ENCODE results near the gene DNAJB9.
A peak's percentile ranks its signal among the peaks of the same experiment; 100 is the strongest.

The DNAJB9 gene

DNA sequence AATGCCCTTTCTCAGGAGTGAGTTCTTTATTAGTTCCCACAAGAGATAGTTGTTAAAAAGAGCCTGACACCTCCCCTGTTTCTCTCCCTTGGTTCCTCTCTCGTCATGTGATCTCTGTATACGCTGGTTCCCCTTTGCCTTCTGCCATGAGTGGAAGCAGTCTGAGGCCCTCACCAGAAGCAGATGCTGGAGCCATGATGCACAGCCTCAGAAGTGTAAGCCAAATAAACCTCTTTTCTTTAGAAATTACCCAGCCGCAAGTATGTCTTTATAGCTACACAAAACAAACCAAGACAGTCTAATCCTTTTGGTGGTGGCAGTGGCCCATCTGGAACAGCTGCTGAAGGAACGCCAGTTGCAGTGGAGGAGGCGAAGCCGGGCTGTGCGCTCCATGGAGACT, 9.3 kb downstream of the DNAJB9 start:
- no peak for DNase-seq (ENCODE audit: low read depth in 1 of 2, low spot score in 1 of 2)
- in situ Hi-C loops (cut with HindIII; ENCODE audit: low pct_unique_long_range_greater_than_20kb, low sequenced_read_pairs) = no loop called here
- no peak for TF ChIP-seq JUND (IDR thresholded peaks at IDR 0.05; ENCODE audit: low read depth)

DNA sequence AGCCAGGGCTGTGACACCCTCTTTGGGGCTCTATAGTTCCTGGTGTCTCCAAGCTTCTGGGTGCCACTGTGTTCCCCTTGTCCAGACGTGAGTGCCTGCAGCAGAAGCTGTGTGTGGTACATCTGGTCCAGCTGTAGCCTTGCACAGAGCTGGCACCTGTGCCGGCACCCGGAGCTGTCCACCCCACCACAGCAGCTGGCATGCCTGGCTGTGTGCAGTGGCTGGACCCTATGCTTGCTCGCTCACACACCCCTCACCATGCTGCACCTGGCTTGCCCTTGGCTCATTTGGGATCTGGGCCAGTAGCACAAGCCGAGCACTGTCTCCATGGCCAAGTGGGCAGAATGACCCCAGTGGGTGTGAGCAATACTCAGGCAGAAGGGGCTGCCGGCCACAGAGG, 10.6 kb downstream of the DNAJB9 start:
- TF ChIP-seq JUND (IDR thresholded peaks at IDR 0.05; ENCODE audit: low read depth) = no peak
- DNase-seq (ENCODE audit: low read depth in 1 of 2, low spot score in 1 of 2) = no peak
- in situ Hi-C loops (cut with HindIII; ENCODE audit: low pct_unique_long_range_greater_than_20kb, low sequenced_read_pairs) = no loop called here

DNA sequence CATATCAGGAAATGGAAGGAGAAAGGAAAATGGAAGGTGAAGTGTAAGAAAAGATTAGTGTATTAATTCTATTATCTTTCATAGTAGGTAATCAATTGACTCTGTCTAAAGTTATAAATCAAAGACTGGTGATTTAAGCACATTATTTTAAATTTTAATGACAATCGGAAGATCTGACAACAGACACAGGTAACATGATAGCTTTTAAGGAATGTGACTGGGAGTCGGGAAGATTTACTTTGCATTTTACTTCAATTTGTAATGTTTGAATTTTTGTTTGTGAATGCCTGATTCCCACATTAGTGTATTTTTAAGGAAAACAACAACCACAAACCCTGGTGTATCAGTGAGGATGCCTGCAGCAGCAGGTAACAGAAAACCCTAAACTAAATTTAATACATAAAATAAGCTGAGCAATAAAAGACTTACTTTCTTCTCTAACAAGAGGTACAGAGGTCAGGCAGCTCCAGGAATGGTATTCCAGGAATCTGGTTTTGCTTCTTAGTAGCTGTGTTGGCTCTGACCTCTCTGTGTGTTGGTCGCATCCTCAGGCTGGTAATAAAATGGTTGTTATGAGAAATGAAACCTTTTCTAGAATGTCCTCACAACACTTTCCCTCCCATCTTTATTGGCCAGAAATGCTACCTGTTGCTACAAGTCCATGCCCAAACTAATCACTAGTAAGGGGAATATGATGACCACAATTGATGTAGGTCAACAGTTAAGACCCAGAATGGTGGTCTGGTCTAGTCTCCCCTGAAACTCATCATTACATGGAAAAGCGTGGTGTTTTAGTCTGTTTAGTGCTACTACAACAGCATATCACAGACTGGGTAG, 12.2 kb downstream of the DNAJB9 start:
- in situ Hi-C loops (cut with HindIII; ENCODE audit: low pct_unique_long_range_greater_than_20kb, low sequenced_read_pairs) = no loop called here
- no peak for TF ChIP-seq JUND (IDR thresholded peaks at IDR 0.05; ENCODE audit: low read depth)
- DNase-seq (ENCODE audit: low read depth in 1 of 2, low spot score in 1 of 2) = peak in 1 of 2 experiments; percentile 80

DNA sequence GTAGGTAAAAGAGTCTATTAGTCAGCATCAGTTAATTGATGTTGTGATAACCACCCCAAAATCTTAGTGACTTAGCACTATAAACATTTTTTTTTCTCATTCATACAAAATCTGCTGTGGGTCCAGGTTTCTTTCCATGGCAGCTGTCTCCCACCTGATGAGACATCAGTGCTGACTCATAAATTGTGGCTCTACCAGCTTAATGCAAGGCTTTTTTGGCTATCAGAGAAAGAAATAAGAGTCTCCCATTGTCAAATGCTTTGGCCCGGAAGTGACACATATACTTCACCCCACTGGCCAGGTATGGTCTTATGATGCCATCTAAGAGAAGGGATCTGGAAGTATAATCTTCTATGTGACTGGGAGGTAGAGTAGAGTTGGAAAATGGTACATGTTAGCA, 14.5 kb downstream of the DNAJB9 start:
- no peak for TF ChIP-seq JUND (IDR thresholded peaks at IDR 0.05; ENCODE audit: low read depth)
- no peak for DNase-seq (ENCODE audit: low read depth in 1 of 2, low spot score in 1 of 2)
- in situ Hi-C loops (cut with HindIII; ENCODE audit: low pct_unique_long_range_greater_than_20kb, low sequenced_read_pairs) = no loop called here

DNA sequence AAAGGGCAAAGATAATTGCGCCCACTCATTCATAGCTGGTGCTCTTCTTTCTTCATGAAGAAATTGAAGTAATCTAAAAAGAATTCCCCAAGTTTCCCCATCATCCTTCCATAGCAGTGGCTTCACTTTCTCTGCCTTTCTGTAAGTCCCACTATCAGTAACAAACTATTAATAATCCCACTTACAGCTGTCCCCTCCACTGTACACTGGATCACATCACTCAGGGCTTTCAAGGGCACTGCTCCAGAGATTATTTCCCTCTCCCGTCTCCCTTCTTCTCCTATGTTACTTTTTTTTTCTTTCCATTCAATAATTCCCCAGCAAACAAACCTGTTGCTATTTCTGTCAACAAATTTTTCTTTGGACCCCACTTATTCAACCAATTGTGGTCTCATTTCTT, 16.2 kb downstream of the DNAJB9 start:
- in situ Hi-C loops (cut with HindIII; ENCODE audit: low pct_unique_long_range_greater_than_20kb, low sequenced_read_pairs) = no loop called here
- no peak for TF ChIP-seq JUND (IDR thresholded peaks at IDR 0.05; ENCODE audit: low read depth)
- DNase-seq (ENCODE audit: low read depth in 1 of 2, low spot score in 1 of 2) = no peak

DNA sequence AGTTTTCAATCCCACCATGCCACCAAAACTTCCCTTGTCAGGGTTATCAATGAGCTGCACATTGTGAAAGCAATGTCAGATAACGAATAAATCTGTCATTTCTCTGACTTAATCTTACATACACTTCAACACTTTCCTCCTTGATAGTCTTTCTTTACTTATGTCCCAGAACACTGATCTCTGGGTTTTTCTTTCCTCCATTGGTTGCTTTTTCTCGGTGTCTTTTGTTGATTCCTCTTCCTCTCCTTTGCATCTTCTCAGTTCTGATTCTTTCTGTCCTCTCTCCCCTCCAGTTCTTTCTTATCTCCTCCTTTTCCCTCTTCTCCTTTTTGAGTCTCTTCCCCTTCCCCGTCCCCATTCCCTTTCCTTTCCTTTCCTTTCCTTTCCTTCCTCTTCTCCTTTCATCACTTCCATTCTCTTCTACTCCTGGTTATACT, 16.6 kb downstream of the DNAJB9 start:
- in situ Hi-C loops (cut with HindIII; ENCODE audit: low pct_unique_long_range_greater_than_20kb, low sequenced_read_pairs) = no loop called here
- DNase-seq (ENCODE audit: low read depth in 1 of 2, low spot score in 1 of 2) = no peak
- TF ChIP-seq JUND (IDR thresholded peaks at IDR 0.05; ENCODE audit: low read depth) = no peak

DNA sequence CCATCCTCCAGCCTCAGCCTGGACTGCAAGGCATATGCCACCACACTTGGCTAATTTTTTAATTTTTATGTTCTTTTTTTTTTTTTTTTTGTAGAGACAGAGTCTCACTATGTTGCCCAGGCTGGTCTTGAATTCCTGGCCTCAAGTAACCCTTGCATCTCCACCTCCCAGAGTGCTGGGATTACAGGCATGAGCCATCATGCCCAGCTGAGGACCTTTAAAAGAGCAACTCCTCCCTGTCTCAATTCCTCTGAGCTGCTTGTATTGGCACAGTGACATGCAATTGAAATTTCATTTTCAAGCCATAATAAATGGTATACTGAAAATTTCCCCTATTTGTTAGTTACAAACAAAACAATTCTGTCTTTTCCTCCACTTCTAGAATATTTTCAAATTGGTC, 19.5 kb downstream of the DNAJB9 start:
- no peak for TF ChIP-seq JUND (IDR thresholded peaks at IDR 0.05; ENCODE audit: low read depth)
- in situ Hi-C loops (cut with HindIII; ENCODE audit: low pct_unique_long_range_greater_than_20kb, low sequenced_read_pairs) = no loop called here
- no peak for DNase-seq (ENCODE audit: low read depth in 1 of 2, low spot score in 1 of 2)

DNA sequence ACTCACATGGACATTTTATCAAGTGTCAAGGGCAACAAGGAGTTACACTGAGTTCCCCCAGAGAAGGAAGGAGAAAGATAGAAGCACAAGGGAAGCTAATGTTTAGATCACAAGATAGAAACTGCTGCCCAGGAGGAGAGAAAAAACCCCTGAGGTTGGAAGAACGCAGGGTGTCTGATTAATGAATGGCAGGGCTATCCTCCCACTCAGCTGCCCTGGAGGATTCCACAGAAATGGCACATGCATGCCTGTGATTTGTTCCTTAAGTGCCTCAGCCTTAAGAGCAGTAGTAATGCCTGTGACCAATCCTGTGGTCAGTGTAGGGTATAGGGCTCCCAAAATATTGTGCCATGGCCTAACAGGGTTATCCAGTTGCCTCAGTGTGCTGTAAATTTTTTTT, 20.2 kb downstream of the DNAJB9 start:
- DNase-seq (ENCODE audit: low read depth in 1 of 2, low spot score in 1 of 2) = no peak
- in situ Hi-C loops (cut with HindIII; ENCODE audit: low pct_unique_long_range_greater_than_20kb, low sequenced_read_pairs) = no loop called here
- no peak for TF ChIP-seq JUND (IDR thresholded peaks at IDR 0.05; ENCODE audit: low read depth)

DNA sequence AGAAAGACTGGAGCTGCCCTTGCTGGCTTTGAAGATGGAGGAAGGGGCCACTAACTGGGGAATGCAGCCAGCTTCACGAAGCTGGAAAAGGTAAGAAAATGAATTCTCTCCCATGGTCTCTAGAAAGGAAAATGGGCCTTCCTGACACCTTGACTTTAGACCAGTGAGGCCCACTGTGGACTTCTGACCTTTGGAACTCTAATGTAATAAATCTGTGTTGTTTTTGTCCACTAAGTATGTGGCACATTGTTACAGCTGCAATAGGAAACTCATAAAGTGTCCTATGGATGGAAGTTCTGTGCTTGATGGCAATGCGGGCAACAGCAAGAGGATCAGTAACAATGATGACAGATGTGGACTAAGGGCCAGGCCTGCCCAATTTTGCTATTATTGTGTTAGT, 20.9 kb downstream of the DNAJB9 start:
- no peak for DNase-seq (ENCODE audit: low read depth in 1 of 2, low spot score in 1 of 2)
- no peak for TF ChIP-seq JUND (IDR thresholded peaks at IDR 0.05; ENCODE audit: low read depth)
- in situ Hi-C loops (cut with HindIII; ENCODE audit: low pct_unique_long_range_greater_than_20kb, low sequenced_read_pairs) = no loop called here

DNA sequence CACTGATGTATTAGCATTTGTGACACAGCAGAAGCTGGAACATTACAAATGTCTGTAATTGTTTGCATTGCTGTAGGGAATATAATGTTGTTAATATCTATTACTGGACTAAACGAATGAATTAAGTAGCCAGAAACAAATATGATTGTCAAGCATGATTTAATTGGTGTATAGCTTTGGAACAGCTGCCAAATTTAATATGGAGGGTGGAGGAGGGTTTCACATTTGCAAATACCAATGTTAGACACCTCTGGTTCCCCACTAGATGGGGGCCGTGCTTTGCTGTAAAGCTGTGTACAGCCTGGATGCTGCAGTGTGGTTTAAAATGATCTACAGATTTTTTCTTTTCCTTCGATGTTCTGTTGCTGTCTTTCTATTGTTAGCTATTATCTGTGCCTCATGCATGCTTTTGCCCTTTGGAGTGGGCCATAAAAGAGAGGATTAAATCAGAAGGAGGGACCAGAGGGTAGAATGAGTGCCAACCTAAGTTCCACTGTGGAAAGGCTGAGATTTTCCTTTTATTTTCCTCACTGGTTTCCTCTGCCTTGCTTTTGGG, 23.1 kb downstream of the DNAJB9 start:
- peak; percentile 20 to 77 for DNase-seq (ENCODE audit: low read depth in 1 of 2, low spot score in 1 of 2)
- in situ Hi-C loops (cut with HindIII; ENCODE audit: low pct_unique_long_range_greater_than_20kb, low sequenced_read_pairs) = no loop called here
- TF ChIP-seq JUND (IDR thresholded peaks at IDR 0.05; ENCODE audit: low read depth) = no peak

DNA sequence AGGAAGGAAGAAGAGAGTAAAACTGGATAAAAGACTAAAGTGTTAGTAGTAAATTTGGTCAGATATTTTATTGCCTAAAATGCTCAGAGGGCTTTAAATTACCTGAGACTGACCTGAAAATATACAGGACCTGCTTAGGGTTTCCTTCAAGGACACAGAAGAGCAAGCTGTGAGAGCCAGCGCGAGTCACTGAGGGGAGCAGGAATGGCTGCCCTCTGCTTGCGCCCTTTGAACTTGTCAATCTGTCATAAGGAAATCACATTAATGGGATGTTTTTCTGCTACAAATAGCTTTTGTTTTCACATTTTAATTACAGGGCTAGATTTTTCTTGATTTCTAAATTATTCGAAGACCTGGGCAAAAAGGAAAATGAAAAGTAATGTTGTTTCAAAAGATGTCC, 26.9 kb downstream of the DNAJB9 start:
- no peak for DNase-seq (ENCODE audit: low read depth in 1 of 2, low spot score in 1 of 2)
- in situ Hi-C loops (cut with HindIII; ENCODE audit: low pct_unique_long_range_greater_than_20kb, low sequenced_read_pairs) = no loop called here
- TF ChIP-seq JUND (IDR thresholded peaks at IDR 0.05; ENCODE audit: low read depth) = no peak

DNA sequence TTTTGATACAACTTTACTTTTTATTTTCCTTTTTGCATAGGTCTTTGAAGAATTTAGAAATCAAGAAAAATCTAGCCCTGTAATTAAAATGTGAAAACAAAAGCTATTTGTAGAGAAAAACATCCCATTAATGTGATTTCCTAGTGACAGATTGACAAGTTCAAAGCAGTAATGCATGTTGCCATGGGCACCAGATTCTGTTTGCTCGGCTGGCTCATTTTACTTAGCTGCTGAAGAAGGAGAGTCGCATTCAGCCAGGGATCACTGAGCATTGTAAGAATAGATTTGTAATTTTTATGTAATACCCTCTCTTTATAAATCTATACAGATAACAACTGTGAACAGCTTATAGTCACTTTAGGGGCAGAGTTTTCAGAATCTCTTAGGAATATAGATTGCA, 28.5 kb downstream of the DNAJB9 start:
- no peak for DNase-seq (ENCODE audit: low read depth in 1 of 2, low spot score in 1 of 2)
- in situ Hi-C loops (cut with HindIII; ENCODE audit: low pct_unique_long_range_greater_than_20kb, low sequenced_read_pairs) = no loop called here
- no peak for TF ChIP-seq JUND (IDR thresholded peaks at IDR 0.05; ENCODE audit: low read depth)

DNA sequence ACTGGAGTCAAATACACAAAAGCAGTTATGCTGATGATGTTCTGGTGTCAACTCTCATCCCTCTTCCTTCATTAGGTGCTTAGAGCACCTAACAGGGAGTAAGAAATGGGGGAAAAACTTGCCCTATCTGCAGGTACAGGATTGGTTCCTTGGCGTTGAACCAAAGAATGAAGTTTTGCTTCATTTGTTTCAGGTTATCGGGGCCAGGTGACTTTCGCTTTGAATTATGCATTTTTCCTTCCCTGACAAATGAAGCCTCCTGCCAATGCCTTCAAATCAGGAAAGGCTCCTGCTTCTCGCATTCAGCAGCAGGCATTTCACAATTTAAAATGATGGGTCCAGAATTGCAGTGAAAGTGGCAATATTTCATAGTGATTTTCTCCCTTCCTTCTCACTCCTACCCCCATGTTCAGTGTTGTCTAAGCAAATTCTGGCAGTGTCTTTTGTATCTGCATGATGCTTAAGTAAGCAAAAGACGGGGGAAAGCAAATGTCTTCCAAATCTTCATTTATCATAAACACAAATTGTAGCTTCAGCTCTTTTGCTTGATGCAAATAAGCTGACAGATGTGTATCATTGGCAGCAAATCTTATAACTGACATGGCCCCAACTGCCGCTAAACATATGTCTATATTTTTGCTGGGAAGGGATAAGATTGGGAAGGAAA, 29.4 kb downstream of the DNAJB9 start:
- DNase-seq (ENCODE audit: low read depth in 1 of 2, low spot score in 1 of 2) = no peak
- TF ChIP-seq JUND (IDR thresholded peaks at IDR 0.05; ENCODE audit: low read depth) = no peak
- in situ Hi-C loops (cut with HindIII; ENCODE audit: low pct_unique_long_range_greater_than_20kb, low sequenced_read_pairs) = no loop called here
